Hematopoietic multipotent progenitor cell treated with erythropoietin and hydrocortisone succinate and interleukin-3 and kit ligand, for 6 days (in vitro differentiated cells): Measurements from ENCODE around the gene KDSR.

Experiments used
- DNase-seq: peaks from one replicate; pipeline ENCODE4 v3.0.0-alpha.2; 2015

KDSR gene

GRCh38 chr18:63320123-63320974, 46.7 kb downstream of the KDSR start:
- DNase-seq = peak; percentile 93

- DNase-seq = peak; percentile 66
Observed at GRCh38 chr18:63319383-63320122, 47.5 kb downstream of the KDSR start, which contains the start of gene BCL2. Gene BCL2 (minus strand): TSS chr18:63319769.

GRCh38 chr18:63318889-63319382, 48.1 kb downstream of the KDSR start:
- DNase-seq = peak; percentile 14

GRCh38 chr18:63317982-63318888, 48.8 kb downstream of the KDSR start:
- DNase-seq = peak; percentile 75

GRCh38 chr18:63317556-63317946, 49.5 kb downstream of the KDSR start:
- DNase-seq = no peak

GRCh38 chr18:63316612-63317555, 50.1 kb downstream of the KDSR start:
- DNase-seq = no peak

- peak; percentile 44 for DNase-seq
Observed at GRCh38 chr18:63315876-63316275, 51.1 kb downstream of the KDSR start.

GRCh38 chr18:63315131-63315662, 51.8 kb downstream of the KDSR start:
- no peak for DNase-seq

GRCh38 chr18:63314062-63314790, 52.8 kb downstream of the KDSR start:
- no peak for DNase-seq

- DNase-seq = peak; percentile 27
Observed at GRCh38 chr18:63313396-63313917, 53.5 kb downstream of the KDSR start.

GRCh38 chr18:63312737-63313395, 54.1 kb downstream of the KDSR start:
- no peak for DNase-seq

- no peak for DNase-seq
Observed at GRCh38 chr18:63312019-63312409, 55.0 kb downstream of the KDSR start.

GRCh38 chr18:63311118-63312018, 55.6 kb downstream of the KDSR start:
- no peak for DNase-seq

GRCh38 chr18:63309422-63309821, 57.6 kb downstream of the KDSR start:
- no peak for DNase-seq

GRCh38 chr18:63307551-63308200, 59.3 kb downstream of the KDSR start:
- DNase-seq = no peak

- DNase-seq = no peak
Observed at GRCh38 chr18:63306819-63307550, 60.0 kb downstream of the KDSR start.

GRCh38 chr18:63306249-63306648, 60.8 kb downstream of the KDSR start:
- no peak for DNase-seq
